HG02943 (cell line): ENCODE measurements around the gene PGC.
A peak's percentile ranks its signal among the peaks of the same experiment; 100 is the strongest.

ENCODE experiments used
- ATAC-seq: cut with Tn5 transposase; IDR thresholded peaks from one replicate; pipeline ENCODE4 v1.9.1; 2021; ENCODE audit warnings: mild to moderate bottlenecking, low read depth, moderate library complexity; ENCODE audit not compliant: unreplicated experiment

Gene PGC

DNA sequence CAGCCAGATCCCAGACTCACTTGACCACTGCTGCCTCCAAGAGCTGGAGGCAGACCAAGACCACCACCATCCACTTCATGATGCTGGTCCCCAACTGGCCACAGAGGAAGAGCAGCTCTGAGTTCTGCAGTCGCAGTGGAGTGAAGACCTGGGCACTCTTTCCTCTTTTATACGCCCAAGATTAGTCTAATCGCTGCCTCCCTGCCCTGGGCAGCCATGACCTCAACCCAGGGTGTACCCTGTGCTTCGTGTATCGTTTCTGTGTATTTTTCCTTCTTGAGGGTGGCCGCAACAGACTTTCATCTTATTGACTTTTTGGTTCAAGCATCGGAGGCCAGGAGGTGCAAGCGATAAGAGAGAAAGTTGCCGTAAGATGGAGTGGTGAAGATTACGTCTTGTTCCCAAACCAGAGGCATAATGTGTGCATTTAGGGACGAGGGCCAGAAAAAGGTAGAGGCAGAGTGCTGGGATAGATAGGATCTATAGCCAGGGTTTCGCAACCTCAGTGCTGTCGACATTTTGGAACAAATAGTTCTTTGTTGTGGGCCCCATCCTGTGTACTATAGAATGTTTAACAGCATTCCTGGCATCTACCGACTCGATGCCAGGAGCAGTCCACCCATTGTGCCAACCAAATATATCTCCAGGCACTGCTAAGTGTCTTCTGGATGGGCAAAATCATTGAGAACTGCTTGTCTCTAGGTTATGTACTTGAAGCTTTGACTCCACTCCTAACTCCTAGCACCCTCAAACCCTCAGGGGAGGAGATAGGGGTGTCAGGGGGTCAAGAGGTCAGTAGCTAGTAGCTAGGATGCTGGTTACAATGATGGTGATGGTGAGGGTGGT lies at the start of gene PGC:
TSS of gene PGC (minus strand) at position 142 of the 846 bp plus-strand sequence. CDS start at position 79, 63 bp downstream.
- no peak for ATAC-seq

DNA sequence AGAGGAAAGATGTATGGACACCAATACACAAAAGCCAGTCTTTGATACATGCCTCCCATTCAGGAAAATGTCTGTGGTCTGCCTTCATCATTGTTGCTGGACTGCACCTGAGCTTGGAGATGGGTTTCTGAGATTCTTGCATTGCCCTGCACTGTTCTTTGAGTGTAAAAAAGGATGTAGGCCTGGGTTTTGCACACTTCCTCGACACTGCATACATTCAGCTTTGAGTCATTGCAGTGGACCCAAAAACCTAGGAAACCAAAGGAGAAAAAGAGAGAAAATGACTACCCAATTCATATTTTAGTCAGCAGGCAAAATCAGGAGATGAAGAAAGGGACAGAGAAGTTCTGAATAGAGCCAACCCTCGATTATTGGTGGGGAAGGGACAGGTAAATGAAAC lies 49.3 kb upstream of the PGC start:
- no peak for ATAC-seq

DNA sequence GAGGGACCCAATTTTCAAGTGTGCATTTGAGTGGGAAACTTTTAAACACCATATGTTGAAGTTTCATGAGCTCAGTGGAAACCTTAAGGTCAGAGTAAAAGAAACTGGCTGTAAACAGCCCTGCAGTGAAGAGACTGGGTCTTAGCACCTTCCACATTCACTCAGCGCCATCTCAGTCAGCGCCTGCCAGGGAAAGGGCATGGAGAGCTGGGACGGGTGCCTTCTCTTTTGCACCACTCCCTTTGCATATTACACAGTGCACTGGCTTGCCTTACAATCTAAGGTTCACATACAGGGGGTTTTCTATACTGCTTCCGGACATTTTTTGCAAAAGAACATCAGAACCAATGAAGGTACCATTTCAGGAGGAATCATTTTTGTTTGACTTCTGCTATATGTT lies 44.8 kb upstream of the PGC start:
- ATAC-seq = no peak

DNA sequence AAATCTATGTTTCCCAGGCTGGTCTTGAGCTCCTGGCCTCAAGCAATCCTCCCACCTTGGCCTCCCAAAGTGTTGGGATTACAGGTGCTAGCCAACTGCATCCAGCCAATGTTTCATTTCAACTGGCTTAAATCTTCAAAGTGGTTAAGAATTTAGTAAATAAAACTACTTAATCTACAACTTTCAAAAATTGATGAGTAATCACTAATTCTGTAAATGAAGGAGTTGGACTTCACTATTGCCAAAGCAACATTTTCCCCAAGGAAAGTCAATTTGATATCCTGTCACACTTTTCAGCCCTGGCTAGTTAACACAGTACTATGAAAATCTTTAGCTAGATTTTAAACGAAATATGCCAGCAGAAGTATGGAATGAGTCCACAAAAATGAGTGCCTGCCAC lies 44.1 kb upstream of the PGC start:
- ATAC-seq = no peak

DNA sequence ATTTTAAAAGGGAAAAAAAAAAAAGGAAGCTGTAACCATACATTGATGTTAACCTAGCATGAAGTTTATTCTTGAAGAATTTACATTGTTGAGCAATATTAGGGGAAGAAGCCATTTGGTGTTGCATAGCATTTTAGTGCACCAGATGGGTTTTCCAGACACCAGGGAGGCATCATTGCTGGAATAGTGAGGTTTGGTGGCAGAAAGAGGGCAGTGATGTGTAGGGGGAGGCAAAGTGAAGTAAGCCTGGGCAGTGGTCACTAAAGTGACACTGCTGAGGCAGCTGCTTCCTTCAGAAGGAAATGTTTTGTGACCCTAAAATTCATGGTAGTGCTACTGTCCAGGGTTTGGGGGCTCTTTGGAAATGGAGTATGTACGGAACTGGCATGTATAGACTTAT lies 42.8 kb upstream of the PGC start:
- ATAC-seq = no peak

DNA sequence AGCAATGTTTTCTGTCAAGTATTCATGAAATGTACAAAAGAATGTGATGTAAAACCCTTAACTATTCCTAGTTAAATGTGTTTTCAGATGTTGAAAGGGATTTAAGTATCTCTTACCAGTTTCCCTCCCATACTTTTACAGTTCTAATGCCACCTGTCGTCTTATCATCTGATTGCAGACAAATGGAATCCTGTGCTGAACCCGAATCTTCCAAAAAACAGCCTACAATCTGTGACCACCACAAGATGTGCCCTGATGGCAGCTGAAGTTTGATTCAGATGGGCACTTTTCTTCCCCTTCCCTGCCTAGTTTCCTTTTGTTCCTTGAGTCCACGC lies 42.2 kb upstream of the PGC start:
- no peak for ATAC-seq

DNA sequence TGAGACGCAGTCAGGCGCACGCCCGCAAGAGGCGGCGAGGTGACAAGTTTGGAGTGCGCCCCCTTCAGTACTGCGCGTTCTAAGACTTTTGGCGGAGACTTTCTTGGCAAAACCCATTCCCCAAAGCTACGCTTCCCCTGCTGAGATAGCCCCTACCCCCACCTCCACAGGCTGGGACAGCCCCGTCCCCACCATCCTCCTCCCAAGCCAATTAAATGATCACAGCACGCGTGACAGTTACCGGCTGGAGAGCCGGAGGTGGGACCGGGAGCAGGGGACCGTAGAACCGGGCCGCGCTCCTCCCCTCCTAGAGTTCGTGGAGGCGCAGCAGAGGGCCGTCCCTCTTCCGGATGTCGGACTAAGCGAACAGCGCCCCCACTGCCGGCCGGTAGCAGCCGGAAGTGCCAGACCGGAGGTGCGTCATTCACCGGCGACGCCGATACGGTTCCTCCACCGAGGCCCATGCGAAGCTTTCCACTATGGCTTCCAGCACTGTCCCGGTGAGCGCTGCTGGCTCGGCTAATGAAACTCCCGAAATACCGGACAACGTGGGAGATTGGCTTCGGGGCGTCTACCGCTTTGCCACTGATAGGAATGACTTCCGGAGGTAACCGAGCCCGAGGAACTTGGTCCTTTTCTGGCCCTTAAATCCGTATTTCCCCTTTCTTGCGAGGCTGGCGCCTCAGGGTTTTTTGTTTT lies 40.2 kb upstream of the PGC start, which contains the start of gene TOMM6:
TSS of gene TOMM6 (plus strand) at position 476 of the 699 bp plus-strand sequence. CDS start at position 480, 4 bp downstream.
- ATAC-seq = peak; percentile 83

DNA sequence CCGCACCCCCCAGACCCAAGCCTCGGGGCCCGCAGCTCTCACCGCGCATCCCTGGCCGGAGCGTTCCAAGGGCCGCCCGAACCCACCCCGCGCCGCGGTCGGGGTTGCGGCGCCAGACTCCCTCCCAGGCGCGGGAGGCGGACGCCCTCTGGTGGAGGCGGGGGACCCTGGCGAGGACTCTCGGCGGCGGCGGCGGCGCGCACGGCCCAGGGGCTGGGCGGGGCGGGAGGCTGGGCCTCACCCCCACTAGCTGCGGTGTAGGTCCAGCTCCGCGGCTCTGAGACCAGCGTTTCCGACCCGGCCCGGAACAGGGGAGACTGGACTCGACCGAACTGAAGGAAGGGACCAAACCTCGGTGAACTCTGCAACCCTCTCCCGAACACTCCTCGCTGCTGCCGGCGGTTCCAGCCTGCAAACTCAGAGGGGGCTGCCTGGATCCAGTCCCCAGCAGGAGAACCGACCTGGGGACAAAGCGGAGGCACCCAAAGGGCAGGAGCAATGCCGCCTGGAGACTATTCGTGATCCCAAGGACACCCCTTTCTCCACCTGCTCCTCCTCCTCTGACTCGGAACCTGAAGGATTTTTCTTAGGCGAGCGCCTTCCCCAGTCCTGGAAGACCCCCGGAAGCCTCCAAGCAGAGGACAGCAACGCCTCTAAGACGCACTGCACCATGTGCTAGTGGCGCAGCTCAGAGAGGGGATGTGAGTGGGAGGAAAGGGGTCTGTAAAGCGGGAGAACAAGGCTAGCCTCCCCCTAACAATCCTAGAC lies 39.4 kb upstream of the PGC start:
- ATAC-seq = peak; percentile 47

DNA sequence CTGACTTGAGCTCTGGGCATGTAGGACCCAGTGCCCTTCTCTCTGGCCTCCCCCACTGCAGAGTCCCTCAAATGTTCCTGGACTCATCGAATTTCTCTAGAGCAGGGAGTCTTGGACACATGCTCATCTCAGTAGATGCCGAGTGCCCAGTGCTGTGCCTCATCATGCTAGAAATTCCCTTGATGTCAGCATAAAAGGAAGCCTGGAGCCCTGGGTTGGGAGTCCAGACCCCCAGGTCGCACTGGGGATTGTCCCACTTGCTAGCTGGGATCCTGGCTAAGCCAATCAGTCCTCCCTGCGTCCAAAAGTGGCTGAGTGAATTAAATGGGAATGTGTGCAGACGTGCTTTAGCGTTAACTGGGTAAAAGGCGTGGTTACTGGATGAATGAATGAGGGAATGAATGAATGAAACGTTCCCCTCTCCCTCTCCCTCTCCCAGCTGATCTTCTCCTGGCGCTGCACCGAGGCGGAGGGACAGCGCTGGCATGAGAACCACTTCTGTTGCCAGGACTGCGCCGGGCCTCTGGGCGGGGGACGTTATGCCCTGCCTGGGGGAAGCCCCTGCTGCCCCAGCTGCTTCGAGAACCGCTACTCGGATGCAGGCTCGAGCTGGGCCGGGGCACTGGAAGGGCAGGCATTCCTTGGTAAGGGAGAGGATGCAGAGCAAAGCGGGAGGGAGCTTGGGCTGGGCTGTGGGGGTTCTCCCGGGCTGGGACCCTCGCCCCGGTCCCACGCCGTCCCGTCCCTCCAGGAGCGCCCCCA lies 38.7 kb upstream of the PGC start:
- no peak for ATAC-seq

DNA sequence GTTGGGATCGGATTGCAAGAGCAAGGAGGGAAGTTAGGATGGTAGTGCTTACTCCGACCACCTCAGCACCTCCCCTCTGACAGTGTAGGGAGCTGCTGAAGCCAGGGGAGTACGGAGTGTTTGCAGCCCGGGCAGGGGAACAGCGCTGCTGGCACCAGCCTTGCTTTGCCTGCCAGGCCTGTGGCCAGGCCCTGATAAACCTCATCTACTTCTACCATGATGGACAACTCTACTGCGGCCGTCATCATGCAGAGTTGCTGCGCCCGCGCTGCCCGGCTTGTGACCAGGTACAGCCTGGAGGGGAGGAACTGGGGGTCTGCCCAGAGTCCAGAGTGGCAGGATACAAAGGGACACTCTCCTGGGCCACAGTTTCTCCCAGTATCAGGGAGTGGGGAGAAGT lies 38.1 kb upstream of the PGC start:
- no peak for ATAC-seq

DNA sequence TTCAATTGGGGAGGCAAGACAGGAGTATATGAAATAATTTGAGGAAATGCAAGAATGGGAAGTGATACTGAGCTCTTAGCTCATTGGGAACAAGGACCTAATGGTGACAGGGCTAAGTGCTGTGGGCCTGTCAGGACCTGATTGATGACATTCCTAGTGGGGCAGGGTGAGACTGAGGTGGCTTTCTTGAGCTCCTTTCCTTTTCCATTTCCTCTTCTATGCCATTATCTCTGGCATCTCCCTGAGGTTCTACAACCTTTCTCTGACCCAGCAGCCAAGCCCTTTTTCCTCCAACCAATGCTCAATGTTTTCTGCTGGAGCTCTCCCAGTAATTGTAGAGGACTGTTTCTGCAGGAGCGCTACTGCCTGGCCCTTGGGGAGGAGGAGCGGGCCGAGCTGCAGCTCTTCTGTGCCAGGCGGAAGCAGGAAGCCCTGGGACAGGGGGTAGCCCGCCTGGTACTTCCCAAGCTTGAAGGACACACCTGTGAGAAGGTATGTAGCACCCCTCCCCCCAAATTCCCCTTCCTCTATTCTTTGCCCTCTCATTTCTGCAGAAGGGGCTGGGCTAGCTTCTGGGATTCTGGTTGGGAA lies 37.5 kb upstream of the PGC start:
- no peak for ATAC-seq

DNA sequence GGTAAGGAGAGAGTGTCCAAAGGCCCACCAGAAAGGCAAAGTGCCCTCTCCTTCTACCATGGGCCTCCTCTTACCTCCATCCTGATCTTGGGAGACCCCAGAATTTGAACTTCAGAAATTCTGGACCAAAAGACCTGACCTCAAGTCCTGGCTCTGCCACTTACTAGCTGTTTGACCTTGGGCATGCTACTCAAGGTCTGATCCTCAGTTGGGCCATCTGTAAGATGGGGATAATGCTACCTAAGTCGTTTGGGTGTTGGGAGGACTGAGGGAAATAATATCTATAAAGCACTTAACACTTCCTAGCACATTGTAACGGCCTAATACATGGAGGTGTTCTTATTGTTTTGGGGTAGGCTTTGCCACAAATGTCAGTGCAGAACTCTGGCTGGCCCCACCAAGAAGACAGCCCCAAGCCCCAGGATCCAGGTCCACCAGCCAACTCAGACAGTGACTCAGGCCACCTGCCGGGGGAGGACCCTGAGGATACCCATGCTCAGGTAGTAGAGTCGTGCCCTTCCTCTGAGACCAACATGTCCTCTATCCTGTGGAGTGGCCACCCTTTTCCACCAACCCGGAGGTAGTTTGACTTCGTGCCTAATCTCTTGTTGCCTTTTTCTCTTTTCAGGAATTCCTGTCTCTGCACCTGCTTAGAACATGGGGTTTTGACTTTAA lies 36.0 kb upstream of the PGC start:
- ATAC-seq = no peak

DNA sequence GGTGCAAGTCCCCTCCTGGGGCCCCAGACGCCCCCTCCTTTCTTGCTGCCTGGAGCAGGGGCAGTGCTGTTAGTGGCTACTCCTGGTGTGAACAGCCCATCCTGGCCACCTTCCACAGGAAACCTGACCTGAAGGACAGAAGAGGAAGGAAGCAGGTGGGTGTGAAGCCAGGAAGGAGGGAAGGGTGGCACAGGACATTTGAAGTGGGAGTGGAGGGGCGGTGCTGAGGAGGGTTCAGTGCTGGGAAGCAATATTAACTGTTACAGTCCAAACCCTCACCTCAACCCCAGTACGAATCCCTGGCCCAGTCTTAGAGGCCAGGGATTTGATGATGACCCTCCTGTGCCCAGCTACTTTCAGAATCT lies 34.2 kb upstream of the PGC start:
- no peak for ATAC-seq

DNA sequence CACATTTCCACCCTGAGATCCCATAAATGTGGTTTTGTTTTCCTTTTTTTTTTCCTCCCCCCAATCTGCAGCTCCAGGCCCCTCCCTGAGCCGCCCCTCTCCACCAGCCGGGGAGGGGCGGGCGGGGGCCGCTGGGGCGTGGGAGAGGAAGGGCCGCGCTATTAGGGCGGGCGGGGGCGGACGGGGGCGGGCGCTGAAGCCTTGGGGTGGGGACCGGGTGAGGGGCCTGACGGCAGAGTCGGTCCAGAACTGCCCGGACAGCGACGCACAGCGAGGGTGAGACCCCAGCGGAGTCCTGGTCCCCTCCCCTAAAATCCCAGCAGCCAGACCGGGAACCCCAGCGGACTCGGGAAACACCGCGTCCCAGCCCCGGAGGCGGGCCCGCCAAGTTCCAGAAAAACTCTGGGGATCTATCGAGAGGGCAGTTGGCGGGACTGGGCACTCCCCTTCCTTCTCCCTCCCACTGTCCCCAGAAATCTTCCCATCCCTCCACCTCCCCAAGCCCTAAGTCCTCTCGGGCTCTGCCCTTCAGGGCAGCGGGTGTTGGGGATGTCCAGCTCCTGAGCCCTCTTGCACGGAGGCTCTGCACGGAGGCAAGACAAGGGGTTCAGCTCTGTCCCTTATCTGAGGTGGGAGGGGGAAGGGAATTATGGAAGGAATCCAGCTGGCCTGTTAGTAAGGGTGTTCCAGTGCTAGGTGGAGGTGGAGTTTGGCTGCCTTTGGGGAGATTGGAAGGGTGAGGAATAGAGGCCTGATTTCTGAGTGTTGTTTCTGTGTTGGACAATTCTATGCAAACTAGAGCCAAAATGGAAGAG lies 33.6 kb upstream of the PGC start, which contains the start of gene PRICKLE4:
TSS of gene PRICKLE4 (plus strand) at position 232 of the 815 bp plus-strand sequence. CDS start 2,692 bp downstream, outside the sequence.
- no peak for ATAC-seq

DNA sequence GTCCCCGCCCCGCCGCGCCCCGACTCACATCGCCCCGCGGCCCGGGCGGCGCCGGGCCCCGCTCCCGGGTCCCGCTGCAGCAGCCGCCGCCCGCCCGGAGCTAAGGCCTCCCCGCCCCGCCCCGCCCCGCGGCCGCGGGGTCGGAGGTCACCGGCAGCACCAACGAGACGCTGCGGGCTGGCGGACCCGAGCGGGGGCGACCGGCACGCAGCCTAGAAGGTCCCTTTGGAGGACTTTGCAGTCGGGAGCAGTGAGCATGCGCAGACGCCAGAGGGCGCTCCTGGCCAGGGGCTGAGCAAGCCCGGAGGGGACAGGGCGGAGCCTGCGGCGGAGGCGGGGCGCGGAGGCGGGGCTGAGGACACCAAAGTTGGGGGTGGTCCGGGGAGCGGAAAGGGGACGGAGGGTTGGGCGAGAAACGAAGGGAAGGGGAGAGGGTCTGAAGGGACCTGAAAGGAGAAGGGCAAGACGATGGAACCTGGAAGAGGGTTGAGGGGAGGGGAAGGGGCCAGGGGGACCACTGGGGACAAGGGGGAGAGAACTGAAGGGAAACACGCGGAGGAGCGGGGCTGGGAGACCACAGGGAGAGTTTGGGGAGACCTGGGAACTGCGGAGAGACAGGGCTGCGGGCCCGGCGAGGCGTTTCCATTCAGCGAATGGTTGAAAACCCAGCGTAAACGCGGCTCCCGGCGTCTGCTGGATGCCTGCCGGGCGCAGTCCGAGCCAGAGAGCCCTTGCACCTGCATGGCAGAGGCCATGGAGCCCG lies 32.8 kb upstream of the PGC start, which contains the start of gene FRS3:
TSS of gene FRS3 (minus strand) at position 113 of the 763 bp plus-strand sequence. CDS start 2,913 bp downstream, outside the sequence.
- peak; percentile 86 for ATAC-seq

DNA sequence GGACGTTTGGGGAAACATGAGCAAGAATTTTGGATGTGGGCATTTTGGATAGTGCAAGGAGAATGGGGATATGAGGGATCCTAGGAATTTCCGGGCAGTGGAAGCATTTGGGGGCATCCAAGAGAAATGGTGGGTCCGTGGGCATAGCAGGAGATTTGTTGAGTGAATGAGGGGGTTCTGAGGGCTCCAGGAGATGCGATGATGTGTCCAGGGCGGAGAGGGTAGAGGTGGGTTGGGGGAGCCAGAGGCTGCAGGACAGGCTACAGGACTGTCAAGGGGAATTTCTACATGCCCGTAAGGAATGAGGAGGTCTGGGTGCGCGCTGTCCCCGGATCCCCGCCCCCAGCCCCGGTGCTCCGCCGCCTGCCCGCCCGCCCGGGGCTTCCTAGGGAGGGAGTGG lies 32.1 kb upstream of the PGC start:
- ATAC-seq = no peak

DNA sequence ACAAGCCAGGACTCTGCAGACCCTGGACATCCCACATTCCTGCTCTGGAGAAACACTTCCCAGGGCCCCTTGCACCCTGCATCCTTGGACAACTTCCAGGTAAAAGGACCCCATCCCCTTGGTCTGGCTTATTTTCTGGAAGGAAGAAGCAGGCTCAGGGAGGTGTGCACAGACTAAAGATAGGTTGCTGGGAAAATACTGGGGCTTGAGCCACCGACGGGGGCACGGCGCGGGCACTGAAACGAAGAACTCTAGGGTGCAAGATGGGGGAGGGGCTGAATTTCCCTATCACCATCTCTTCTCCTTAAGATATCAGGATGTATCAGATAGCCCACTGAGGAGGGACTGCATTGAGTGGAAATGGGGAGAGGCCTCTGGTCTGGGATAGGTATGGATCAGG lies 31.7 kb upstream of the PGC start:
- ATAC-seq = no peak
